ENCODE results near the gene HOXC12. TPM values are rescaled to one million over a fixed set of nuclear protein-coding genes. Genes with fewer than 3 reads are reported as not detected.

HOXC12 gene
- total and polyA plus RNA-seq, 2 donors (not counting 1 experiment from before 2014, with no cell fraction given), result not detected

DNA sequence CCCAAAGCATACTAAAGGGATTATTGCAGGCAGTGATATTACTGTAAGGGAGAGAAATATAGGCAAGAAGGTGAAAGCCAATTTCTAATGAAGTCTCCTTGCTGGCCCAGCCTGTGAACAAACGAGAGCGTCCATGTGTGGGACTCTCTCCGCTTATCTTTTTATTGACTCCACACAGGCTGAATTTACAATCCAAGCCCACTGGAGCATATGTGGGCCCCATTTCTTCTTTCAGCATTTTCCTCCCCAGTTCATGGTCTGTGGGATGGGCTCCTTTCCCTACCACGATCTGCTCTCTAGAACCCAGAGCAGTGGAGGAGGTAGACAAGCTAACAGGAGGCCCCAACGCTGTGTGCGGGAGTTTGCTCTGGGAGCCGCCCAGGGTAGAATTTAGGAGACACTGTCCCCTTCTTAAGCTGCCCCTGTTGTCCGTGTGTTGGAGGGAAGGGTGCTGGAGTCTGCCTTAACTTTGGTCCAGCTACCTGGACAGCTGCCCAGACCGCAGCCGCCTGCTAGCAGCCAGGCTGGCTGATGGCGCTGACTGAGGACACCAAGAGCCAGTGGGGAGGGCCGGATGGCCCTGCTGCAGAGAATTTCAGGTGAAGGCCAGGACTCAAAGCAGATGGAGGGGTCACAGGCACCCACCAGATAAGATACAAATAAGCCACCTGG is 15.0 kb downstream of the HOXC12 start:
- H3K27ac Mint-ChIP-seq, result no peak overlapping the region
- no peak overlapping the region for H3K4me2 ChIP-seq (replicated peaks; ENCODE audit: low read depth, low read length, poor library complexity, severe bottlenecking)
- no peaks in the 10 kb centered on the region for H3K79me2 ChIP-seq (ENCODE audit: control insufficient read depth, insufficient read depth, low read length)
- no peaks in the 10 kb centered on the region for H3K36me3 ChIP-seq (replicated peaks in 1 of 2; ENCODE audit: control extremely low read depth in 1 of 2, control insufficient read depth in 1 of 2, extremely low read depth in 1 of 2, insufficient read depth in 2 of 2, low read length in 1 of 2)
- peaks cover 2% of the 10 kb centered on the region for H3K9me3 Mint-ChIP-seq (ENCODE audit: insufficient read depth)
- no peak overlapping the region for H2AFZ ChIP-seq (ENCODE audit: insufficient read depth, low read depth, low read length, poor library complexity, severe bottlenecking)
- H3K27me3 ChIP-seq (replicated peaks in 1 of 4; ENCODE audit: control extremely low read depth in 1 of 4, control insufficient read depth in 3 of 4, insufficient read depth in 4 of 4, low read length in 3 of 4), result peaks cover 0 to 100% (median 89%) of the 10 kb centered on the region in 4 experiments
- no peak overlapping the region for H3K4me3 ChIP-seq (ENCODE audit: control extremely low read depth in 1 of 5, extremely low read depth in 1 of 5, insufficient read depth in 1 of 5, low read depth in 2 of 5, low read length in 4 of 5)
- peaks cover 95% of the 10 kb centered on the region for H3K27me3 Mint-ChIP-seq
- ATAC-seq (ENCODE audit: low read depth) (no peak), DNase-seq (no peak)
- H3K4me1 Mint-ChIP-seq, result peaks cover 26% of the 10 kb centered on the region
- POLR2A ChIA-PET, result no interaction called here
- 21% methylated on average over 10 of the region's 12 CpGs for WGBS (ENCODE audit: insufficient coverage)
- H3K4me1 ChIP-seq (ENCODE audit: control insufficient read depth in 2 of 2, insufficient read depth in 2 of 2, low read length in 2 of 2), result peaks cover 23 to 56% of the 10 kb centered on the region in 2 donors
- intact Hi-C loops (cut with micrococcal nuclease), result loop anchor here (5.0 kb wide), 1 partner anchor 63 kb away; the partner anchor contains the start of gene HOXC5
- no peak overlapping the region for H3K4me3 Mint-ChIP-seq
- peaks cover 1 to 73% (median 10%) of the 10 kb centered on the region in 3 donors for H3K9me3 ChIP-seq (ENCODE audit: control extremely low read depth in 1 of 3, control insufficient read depth in 2 of 3, insufficient read depth in 1 of 3, low read length in 2 of 3)
- no peak overlapping the region for H3K9ac ChIP-seq (ENCODE audit: low read length)
- CTCF ChIA-PET, result interaction anchor here (0.6 to 1.6 kb wide), 3 partner anchors 222 to 255 kb away, joined by 3 to 6 read pairs (median 5); no protein-coding TSS in a partner anchor
- H3K27ac ChIP-seq (ENCODE audit: low read length in 2 of 2), result no peak overlapping the region
- H4K20me1 ChIP-seq (ENCODE audit: control insufficient read depth, insufficient read depth, low read length, poor library complexity, severe bottlenecking), result no peaks in the 10 kb centered on the region
- TF ChIP-seq, protein P1, sequence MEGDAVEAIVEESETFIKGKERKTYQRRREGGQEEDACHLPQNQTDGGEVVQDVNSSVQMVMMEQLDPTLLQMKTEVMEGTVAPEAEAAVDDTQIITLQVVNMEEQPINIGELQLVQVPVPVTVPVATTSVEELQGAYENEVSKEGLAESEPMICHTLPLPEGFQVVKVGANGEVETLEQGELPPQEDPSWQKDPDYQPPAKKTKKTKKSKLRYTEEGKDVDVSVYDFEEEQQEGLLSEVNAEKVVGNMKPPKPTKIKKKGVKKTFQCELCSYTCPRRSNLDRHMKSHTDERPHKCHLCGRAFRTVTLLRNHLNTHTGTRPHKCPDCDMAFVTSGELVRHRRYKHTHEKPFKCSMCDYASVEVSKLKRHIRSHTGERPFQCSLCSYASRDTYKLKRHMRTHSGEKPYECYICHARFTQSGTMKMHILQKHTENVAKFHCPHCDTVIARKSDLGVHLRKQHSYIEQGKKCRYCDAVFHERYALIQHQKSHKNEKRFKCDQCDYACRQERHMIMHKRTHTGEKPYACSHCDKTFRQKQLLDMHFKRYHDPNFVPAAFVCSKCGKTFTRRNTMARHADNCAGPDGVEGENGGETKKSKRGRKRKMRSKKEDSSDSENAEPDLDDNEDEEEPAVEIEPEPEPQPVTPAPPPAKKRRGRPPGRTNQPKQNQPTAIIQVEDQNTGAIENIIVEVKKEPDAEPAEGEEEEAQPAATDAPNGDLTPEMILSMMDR (IDR thresholded peaks at IDR 0.05), result no peak

DNA sequence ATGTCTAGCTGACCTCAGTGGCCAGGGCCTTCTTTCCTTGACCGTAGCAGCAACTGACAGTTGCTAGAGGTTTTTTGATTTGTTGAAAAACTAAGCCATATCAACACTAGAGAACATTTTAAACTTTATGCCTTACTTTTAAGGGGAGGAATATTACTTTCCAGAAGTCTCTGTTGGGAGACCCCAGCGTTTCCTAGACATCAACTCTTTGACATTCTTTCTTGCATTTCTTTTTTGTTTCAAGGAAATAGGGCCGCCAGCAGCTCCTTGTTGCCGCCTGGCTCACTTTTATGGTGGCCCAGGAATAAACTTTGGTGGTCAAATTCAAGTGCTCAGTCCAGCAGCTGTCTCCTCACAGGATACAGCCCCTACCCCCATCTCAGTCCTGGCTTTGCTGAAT is 15.7 kb downstream of the HOXC12 start:
- no peak overlapping the region for H3K27ac ChIP-seq (ENCODE audit: low read length in 2 of 2)
- TF ChIP-seq, protein P1 (IDR thresholded peaks at IDR 0.05), result no peak
- no peak for TF ChIP-seq EZH2 (IDR thresholded peaks at IDR 0.05; ENCODE audit: borderline replicate concordance, insufficient read depth, low read depth, low read length, poor library complexity, severe bottlenecking)
- H3K4me2 ChIP-seq (replicated peaks; ENCODE audit: low read depth, low read length, poor library complexity, severe bottlenecking), result no peak overlapping the region
- ChIA-PET CTCF (interaction anchor here (0.6 to 1.6 kb wide), 3 partner anchors 221 to 245 kb away, joined by 4 to 6 read pairs (median 5); no protein-coding TSS in a partner anchor), POLR2A (no interaction called here)
- H3K4me1 Mint-ChIP-seq, result peaks cover 28% of the 10 kb centered on the region
- H3K4me3 Mint-ChIP-seq, result no peak overlapping the region
- 13% methylated on average over 2 of the region's 4 CpGs for WGBS (ENCODE audit: insufficient coverage)
- no peak overlapping the region for H3K4me3 ChIP-seq (ENCODE audit: control extremely low read depth in 1 of 5, extremely low read depth in 1 of 5, insufficient read depth in 1 of 5, low read depth in 2 of 5, low read length in 4 of 5)
- peaks cover 93% of the 10 kb centered on the region for H3K27me3 Mint-ChIP-seq
- H3K27me3 ChIP-seq (replicated peaks in 1 of 4; ENCODE audit: control extremely low read depth in 1 of 4, control insufficient read depth in 3 of 4, insufficient read depth in 4 of 4, low read length in 3 of 4), result peaks cover 0 to 99% (median 86%) of the 10 kb centered on the region in 4 experiments
- H3K9ac ChIP-seq (ENCODE audit: low read length), result no peak overlapping the region
- peaks cover 0 to 74% (median 10%) of the 10 kb centered on the region in 3 donors for H3K9me3 ChIP-seq (ENCODE audit: control extremely low read depth in 1 of 3, control insufficient read depth in 2 of 3, insufficient read depth in 1 of 3, low read length in 2 of 3)
- H4K20me1 ChIP-seq (ENCODE audit: control insufficient read depth, insufficient read depth, low read length, poor library complexity, severe bottlenecking), result no peaks in the 10 kb centered on the region
- ATAC-seq (ENCODE audit: low read depth) (no peak), DNase-seq (no peak)
- H2AFZ ChIP-seq (ENCODE audit: insufficient read depth, low read depth, low read length, poor library complexity, severe bottlenecking), result no peak overlapping the region
- H3K27ac Mint-ChIP-seq, result no peak overlapping the region
- H3K9me3 Mint-ChIP-seq (ENCODE audit: insufficient read depth), result peaks cover 2% of the 10 kb centered on the region
- no peaks in the 10 kb centered on the region for H3K79me2 ChIP-seq (ENCODE audit: control insufficient read depth, insufficient read depth, low read length)
- intact Hi-C loops (cut with micrococcal nuclease), result no loop called here
- H3K36me3 ChIP-seq (replicated peaks in 1 of 2; ENCODE audit: control extremely low read depth in 1 of 2, control insufficient read depth in 1 of 2, extremely low read depth in 1 of 2, insufficient read depth in 2 of 2, low read length in 1 of 2), result no peaks in the 10 kb centered on the region
- H3K4me1 ChIP-seq (ENCODE audit: control insufficient read depth in 2 of 2, insufficient read depth in 2 of 2, low read length in 2 of 2), result peaks cover 31 to 57% of the 10 kb centered on the region in 2 donors
